ENCODE data around the gene GPM6B. TPM values are rescaled to one million over a fixed set of nuclear protein-coding genes. Genes with fewer than 3 reads are reported as not detected.
"Not testable (repeated sequence)": the region's sequence is repeated elsewhere in the genome, so short reads cannot be mapped to it uniquely, and the experiment has no call there.

GPM6B gene
- total RNA-seq, 6 experiments from 2014 or later = not detected

- Mint-ChIP-seq H3K27ac (no peak overlapping the region), H3K36me3 (ENCODE audit: low read depth) (no peaks in the 10 kb centered on the region), H3K4me1 (ENCODE audit: low read depth) (peaks cover 5% of the 10 kb centered on the region), H3K4me3 (no peak overlapping the region), H3K27me3 (ENCODE audit: insufficient read depth) (no peaks in the 10 kb centered on the region), H3K9me3 (no peaks in the 10 kb centered on the region)
- DNase-seq = no peak
- TF ChIP-seq CTCF (IDR thresholded peaks at IDR 0.05) = no peak
Measured at GRCh38 chrX:13742397-13743176, 74.3 kb downstream of the GPM6B start.

DNA sequence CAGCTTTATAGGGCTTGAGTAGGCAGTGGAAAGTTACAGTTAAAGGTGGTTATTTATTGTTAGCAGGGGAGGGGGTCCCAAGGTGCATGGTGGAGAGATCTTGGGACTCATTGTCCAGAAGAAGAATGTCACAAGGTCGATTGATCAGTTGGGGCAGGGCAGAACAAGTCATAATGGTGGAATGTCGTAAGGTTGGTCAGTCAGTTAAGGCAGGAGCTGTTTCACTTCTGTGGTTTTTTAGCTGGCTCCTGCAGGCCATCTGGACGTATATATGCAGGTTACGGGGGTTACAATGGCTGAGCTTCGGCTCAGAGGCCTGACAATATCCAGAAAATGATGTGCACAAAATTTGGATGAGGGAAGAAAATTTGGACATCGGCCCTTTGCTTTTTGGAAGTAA lies 75.2 kb downstream of the GPM6B start:
- peaks cover 2% of the 10 kb centered on the region for H3K4me1 Mint-ChIP-seq (ENCODE audit: low read depth)
- no peaks in the 10 kb centered on the region for H3K36me3 Mint-ChIP-seq (ENCODE audit: low read depth)
- no peaks in the 10 kb centered on the region for H3K27me3 Mint-ChIP-seq (ENCODE audit: insufficient read depth)
- TF ChIP-seq CTCF (IDR thresholded peaks at IDR 0.05) = no peak
- H3K4me3 Mint-ChIP-seq = no peak overlapping the region
- DNase-seq = no peak
- no peaks in the 10 kb centered on the region for H3K9me3 Mint-ChIP-seq
- no peak overlapping the region for H3K27ac Mint-ChIP-seq

DNA sequence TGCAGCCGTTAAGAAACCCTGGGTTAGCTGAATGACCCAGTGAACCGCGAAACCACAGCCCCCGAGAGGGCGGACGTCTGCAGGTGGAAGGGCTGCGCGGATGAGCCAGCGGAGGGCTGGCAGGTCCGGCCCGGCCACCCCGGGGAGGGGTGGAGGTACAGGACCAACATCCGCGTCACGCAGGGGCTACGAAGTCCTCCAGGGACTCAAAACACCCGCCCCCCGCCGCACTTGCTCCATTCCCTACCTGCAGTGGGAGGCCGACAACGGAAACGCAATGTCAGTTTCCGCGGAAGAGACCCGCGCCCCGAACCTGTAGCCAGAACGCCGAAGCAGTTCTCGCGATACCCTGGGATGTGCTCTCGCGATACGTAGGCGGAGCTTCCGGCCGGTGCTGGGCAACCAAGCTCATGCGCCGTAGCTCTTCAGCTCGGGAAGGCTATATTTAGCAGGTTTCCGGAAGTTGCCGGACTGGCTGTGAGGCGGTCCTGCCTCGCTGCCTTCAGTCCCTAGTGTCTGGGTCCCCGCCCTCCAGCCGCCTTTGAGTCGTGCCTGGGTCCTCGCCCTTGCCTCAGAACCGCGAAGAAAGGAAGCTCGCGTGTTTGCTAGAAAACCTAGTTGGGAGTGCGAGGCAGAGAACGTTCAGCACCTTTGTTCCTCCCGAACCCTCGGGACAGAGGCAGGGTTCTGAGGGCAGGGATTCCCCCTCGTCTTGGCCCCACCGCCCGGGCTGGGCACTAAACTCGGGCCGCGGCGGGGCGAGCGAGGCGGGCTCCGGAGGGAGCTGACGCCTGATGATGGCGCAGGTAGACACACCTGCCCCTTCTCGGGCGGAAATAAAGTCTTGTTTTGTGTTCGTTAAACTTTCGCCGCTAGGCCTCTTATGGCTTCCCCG lies 82.4 kb downstream of the GPM6B start, which contains the start of the genes OFD1 and TRAPPC2:
TSS of gene OFD1 (plus strand) at position 471 of the 895 bp plus-strand sequence. CDS start at position 795, 324 bp downstream.
TSS of gene TRAPPC2 (minus strand) at position 343 of the 895 bp plus-strand sequence. CDS start 14,657 bp downstream, outside the sequence.
- H3K36me3 Mint-ChIP-seq (ENCODE audit: low read depth) = peaks cover 14% of the 10 kb centered on the region; the same call in 1 of the 2 replicates
- peak within 1 kb of the TSS; percentile 91 for H3K4me3 Mint-ChIP-seq
- H3K9me3 Mint-ChIP-seq = peaks cover 4% of the 10 kb centered on the region; the same call in 1 of the 2 replicates
- TF ChIP-seq CTCF (IDR thresholded peaks at IDR 0.05) = no peak
- H3K27ac Mint-ChIP-seq = peak within 1 kb of the TSS; percentile 91
- no peaks in the 10 kb centered on the region for H3K27me3 Mint-ChIP-seq (ENCODE audit: insufficient read depth)
- peak; percentile 91 for DNase-seq
- peaks cover 31% of the 10 kb centered on the region for H3K4me1 Mint-ChIP-seq (ENCODE audit: low read depth)

- Mint-ChIP-seq H3K27me3 (ENCODE audit: insufficient read depth) (no peaks in the 10 kb centered on the region), H3K4me1 (ENCODE audit: low read depth) (peaks cover 31% of the 10 kb centered on the region), H3K27ac (peak overlapping the region; percentile 79), H3K9me3 (peaks cover 4% of the 10 kb centered on the region; the same call in 1 of the 2 replicates), H3K36me3 (ENCODE audit: low read depth) (peaks cover 21% of the 10 kb centered on the region; the same call in 1 of the 2 replicates), H3K4me3 (peak overlapping the region; percentile 91)
- no peak for TF ChIP-seq CTCF (IDR thresholded peaks at IDR 0.05)
- DNase-seq = no peak
Measured at GRCh38 chrX:13733506-13733905, 83.4 kb downstream of the GPM6B start.

- Mint-ChIP-seq H3K9me3 (peaks cover 4% of the 10 kb centered on the region; the same call in 1 of the 2 replicates), H3K27ac (peak overlapping the region; percentile 59), H3K4me1 (ENCODE audit: low read depth) (peaks cover 33% of the 10 kb centered on the region), H3K36me3 (ENCODE audit: low read depth) (peaks cover 32% of the 10 kb centered on the region), H3K27me3 (ENCODE audit: insufficient read depth) (no peaks in the 10 kb centered on the region), H3K4me3 (peak overlapping the region; percentile 91)
- TF ChIP-seq CTCF (IDR thresholded peaks at IDR 0.05) = no peak
- no peak for DNase-seq
Measured at GRCh38 chrX:13732246-13733067, 84.4 kb downstream of the GPM6B start.

GRCh38 chrX:13730523-13730922 lies 86.4 kb downstream of the GPM6B start:
- not testable (repeated sequence) for H3K27me3 Mint-ChIP-seq (ENCODE audit: insufficient read depth); H3K27ac Mint-ChIP-seq; H3K9me3 Mint-ChIP-seq; H3K4me3 Mint-ChIP-seq; DNase-seq
- peaks cover 50% of the 10 kb centered on the region for H3K36me3 Mint-ChIP-seq (ENCODE audit: low read depth)
- H3K4me1 Mint-ChIP-seq (ENCODE audit: low read depth) = peaks cover 25% of the 10 kb centered on the region

- Mint-ChIP-seq H3K36me3 (ENCODE audit: low read depth) (peaks cover 54% of the 10 kb centered on the region), H3K4me1 (ENCODE audit: low read depth) (peaks cover 14% of the 10 kb centered on the region)
- not testable (repeated sequence) for H3K4me3 Mint-ChIP-seq; H3K27ac Mint-ChIP-seq; H3K27me3 Mint-ChIP-seq (ENCODE audit: insufficient read depth); H3K9me3 Mint-ChIP-seq; DNase-seq
Measured at GRCh38 chrX:13726583-13726982, 90.3 kb downstream of the GPM6B start.

All from HFFc6 (cell line).